GM20000 (cell line): ENCODE measurements around the gene PCNX2.
A peak's percentile ranks its signal among the peaks of the same experiment; 100 is the strongest.

ENCODE experiments used
- DNase-seq: peaks from one replicate; pipeline ENCODE4 v3.0.0; 2012; ENCODE audit warnings: low spot score
- CTCF ChIP-seq: IDR thresholded peaks from 2 replicates; pipeline ENCODE4 v1.5.1; 2012; ENCODE audit warnings: mild to moderate bottlenecking, control low read depth; ENCODE audit errors: extremely low read depth, missing control alignments

Gene PCNX2

GRCh38 chr1:233326811-233327650 lies 31.5 kb upstream of the PCNX2 start:
- DNase-seq = peak; percentile 91
- no peak for TF ChIP-seq CTCF

- TF ChIP-seq CTCF = no peak
- no peak for DNase-seq
These were observed 30.8 kb upstream of the PCNX2 start for GRCh38 chr1:233326319-233326718.

- DNase-seq = no peak
- TF ChIP-seq CTCF = no peak
These were observed 28.2 kb upstream of the PCNX2 start for GRCh38 chr1:233323718-233324117.

- no peak for DNase-seq
- no peak for TF ChIP-seq CTCF
These were observed 24.5 kb upstream of the PCNX2 start for GRCh38 chr1:233320023-233320422.

GRCh38 chr1:233319272-233319671 lies 23.7 kb upstream of the PCNX2 start:
- no peak for DNase-seq
- TF ChIP-seq CTCF = no peak

GRCh38 chr1:233316473-233316872 lies 20.9 kb upstream of the PCNX2 start:
- no peak for DNase-seq
- no peak for TF ChIP-seq CTCF

GRCh38 chr1:233315718-233316301 lies 20.3 kb upstream of the PCNX2 start:
- no peak for TF ChIP-seq CTCF
- no peak for DNase-seq
